ENCODE results near the gene TBCCD1. TPM values are rescaled to one million over a fixed set of nuclear protein-coding genes. Genes with fewer than 3 reads are reported as not detected.

Gene TBCCD1, protein sequence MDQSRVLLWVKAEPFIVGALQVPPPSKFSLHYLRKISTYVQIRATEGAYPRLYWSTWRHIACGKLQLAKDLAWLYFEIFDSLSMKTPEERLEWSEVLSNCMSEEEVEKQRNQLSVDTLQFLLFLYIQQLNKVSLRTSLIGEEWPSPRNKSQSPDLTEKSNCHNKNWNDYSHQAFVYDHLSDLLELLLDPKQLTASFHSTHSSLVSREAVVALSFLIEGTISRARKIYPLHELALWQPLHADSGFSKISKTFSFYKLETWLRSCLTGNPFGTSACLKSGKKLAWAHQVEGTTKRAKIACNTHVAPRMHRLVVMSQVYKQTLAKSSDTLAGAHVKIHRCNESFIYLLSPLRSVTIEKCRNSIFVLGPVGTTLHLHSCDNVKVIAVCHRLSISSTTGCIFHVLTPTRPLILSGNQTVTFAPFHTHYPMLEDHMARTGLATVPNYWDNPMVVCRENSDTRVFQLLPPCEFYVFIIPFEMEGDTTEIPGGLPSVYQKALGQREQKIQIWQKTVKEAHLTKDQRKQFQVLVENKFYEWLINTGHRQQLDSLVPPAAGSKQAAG
- total RNA-seq: 30.2 TPM

GRCh38 chr3:186567072-186567921 lies at the start of gene TBCCD1:
Gene TBCCD1, minus strand, starts transcription at chr3:186567339. Its CDS starts 3,010 bp downstream, at chr3:186564329.

DNA sequence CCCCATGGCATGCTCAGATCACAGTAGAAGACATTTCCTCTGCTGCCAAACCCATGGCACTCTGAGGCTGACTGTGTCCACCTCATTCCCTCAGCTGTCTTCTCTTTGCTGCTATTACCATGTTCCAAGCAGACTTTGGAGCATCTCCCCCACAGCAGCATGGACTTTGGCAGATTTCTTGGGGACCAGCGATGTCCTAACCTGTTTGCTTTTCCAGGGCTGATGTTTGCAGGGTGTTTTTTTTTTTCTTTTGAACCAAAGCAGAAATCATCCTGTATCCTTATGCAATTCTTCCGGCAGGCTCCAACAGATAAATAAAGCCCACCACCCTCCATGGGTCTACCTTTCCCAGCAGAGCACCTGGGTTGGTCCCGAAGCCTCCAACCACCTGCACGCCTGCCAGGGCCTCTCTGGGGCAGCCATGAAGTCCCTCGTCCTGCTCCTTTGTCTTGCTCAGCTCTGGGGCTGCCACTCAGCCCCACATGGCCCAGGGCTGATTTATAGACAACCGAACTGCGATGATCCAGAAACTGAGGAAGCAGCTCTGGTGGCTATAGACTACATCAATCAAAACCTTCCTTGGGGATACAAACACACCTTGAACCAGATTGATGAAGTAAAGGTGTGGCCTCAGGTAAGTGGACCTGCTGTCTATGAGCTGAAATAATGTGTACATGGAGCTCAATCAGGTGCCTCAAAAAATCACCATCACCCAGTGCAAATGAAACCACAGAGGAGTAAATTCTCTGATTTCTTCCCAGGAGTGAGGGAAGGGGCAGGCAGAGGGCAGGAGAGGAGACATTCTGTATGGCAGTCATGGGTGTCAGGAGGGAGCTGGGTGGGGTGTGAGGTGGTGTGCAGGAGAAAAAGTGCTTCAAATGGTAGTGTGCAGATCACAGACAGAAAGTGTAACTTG lies 45.8 kb upstream of the TBCCD1 start, which contains the start of gene AHSG:
AHSG (plus strand) TSS at position 340 of the 916 bp plus-strand sequence; CDS start at position 422, 82 bp downstream.

GRCh38 chr3:186570096-186570940 lies 3.2 kb upstream of the TBCCD1 start, which contains the start of gene DNAJB11:
Gene DNAJB11, plus strand, starts transcription at chr3:186570720. Its CDS starts 178 bp downstream, at chr3:186570898.

DNA sequence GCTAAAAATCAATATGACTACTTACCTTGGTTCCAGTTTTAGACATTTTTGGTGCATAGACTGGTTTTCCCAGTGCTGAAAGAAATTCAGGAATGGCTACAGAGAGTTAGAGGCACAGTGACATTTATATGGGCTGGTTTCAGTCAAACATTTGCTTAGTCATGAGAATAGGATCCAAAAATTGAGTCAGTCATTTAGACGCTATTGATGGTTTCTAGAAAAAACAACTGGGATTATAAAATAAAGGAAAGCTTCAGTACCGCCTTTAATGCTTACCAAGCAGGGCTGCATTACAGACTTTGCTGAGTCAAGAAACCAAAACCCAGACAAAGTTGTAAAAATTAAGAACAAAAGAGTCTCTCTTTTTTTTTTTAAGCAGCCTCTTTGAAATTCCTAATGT lies 22.9 kb downstream of the TBCCD1 start, which contains the start of gene CRYGS:
CRYGS (minus strand) TSS at position 100 of the 400 bp plus-strand sequence; CDS start at position 46, 54 bp downstream.

Other genes starting within 250 kb of the TBCCD1 start
- gene DGKG, start 205.1 kb downstream of the TBCCD1 start, total RNA-seq: 4.0 TPM
- 2,965 TPM for gene CRYGS, start 23.0 kb downstream of the TBCCD1 start, total RNA-seq
- gene DNAJB11, start 3.4 kb upstream of the TBCCD1 start, total RNA-seq: 39.0 TPM
- not detected for gene AHSG, start 45.7 kb upstream of the TBCCD1 start, total RNA-seq
- gene FETUB, start 73.1 kb upstream of the TBCCD1 start, total RNA-seq: not detected
- gene HRG, start 98.7 kb upstream of the TBCCD1 start, total RNA-seq: not detected
- gene KNG1, start 150.0 kb upstream of the TBCCD1 start, total RNA-seq: not detected
- gene EIF4A2, start 216.2 kb upstream of the TBCCD1 start, total RNA-seq: 901 TPM
- gene RFC4, start 239.1 kb upstream of the TBCCD1 start, total RNA-seq: 39.2 TPM

Data from camera-type eye (tissue), 1 donor.